ENCODE measurements around the gene SNX13. TPM values are rescaled to one million over a fixed set of nuclear protein-coding genes. Genes with fewer than 3 reads are reported as not detected.

SNX13 gene
- total and polyA plus RNA-seq, 7 donors, result 8.0 to 59.2 (median 37.5) TPM

GRCh38 chr7:17986851-17987250, 46.6 kb upstream of the SNX13 start:
- no peaks in the 10 kb centered on the region for H3K36me3 ChIP-seq (ENCODE audit: insufficient read depth in 1 of 2, low read depth in 1 of 2)
- H3K4me3 ChIP-seq, result no peak overlapping the region
- intact Hi-C loops (cut with DNase I), result no loop called here
- ATAC-seq, result no peak
- H3K9me3 ChIP-seq, result no peaks in the 10 kb centered on the region
- no peak for DNase-seq
- WGBS, 3 donors, result 10 to 29% (median 17%) methylated on average over 1 of the region's 1 CpG
- H3K27me3 ChIP-seq (ENCODE audit: insufficient read depth in 3 of 3, low read length in 2 of 3), result no peaks in the 10 kb centered on the region
- no peak for TF ChIP-seq CTCF (IDR thresholded peaks at IDR 0.05)
- no peaks in the 10 kb centered on the region for H3K4me1 ChIP-seq
- H3K27ac ChIP-seq, result no peak overlapping the region

- Histone ChIP-seq H3K9me3 (peaks cover 4% of the 10 kb centered on the region), H3K27me3 (ENCODE audit: insufficient read depth in 3 of 3, low read length in 2 of 3) (no peaks in the 10 kb centered on the region), H3K27ac (no peak overlapping the region), H3K36me3 (ENCODE audit: insufficient read depth in 1 of 2, low read depth in 1 of 2) (no peaks in the 10 kb centered on the region), H3K4me1 (no peaks in the 10 kb centered on the region), H3K4me3 (no peak overlapping the region)
- intact Hi-C loops (cut with DNase I), result no loop called here
- TF ChIP-seq CTCF (IDR thresholded peaks at IDR 0.05), result no peak
- 78 to 81% (median 80%) methylated on average over 6 of the region's 6 CpGs for WGBS, 3 donors
- DNase-seq, result no peak
- no peak for ATAC-seq
Measured at GRCh38 chr7:17985473-17986239, 45.4 kb upstream of the SNX13 start.

GRCh38 chr7:17984288-17984687, 44.0 kb upstream of the SNX13 start:
- no peak for TF ChIP-seq CTCF (IDR thresholded peaks at IDR 0.05)
- H3K36me3 ChIP-seq (ENCODE audit: insufficient read depth in 1 of 2, low read depth in 1 of 2), result no peaks in the 10 kb centered on the region
- no peak overlapping the region for H3K4me3 ChIP-seq
- H3K27ac ChIP-seq, result no peak overlapping the region
- DNase-seq, result no peak
- no peaks in the 10 kb centered on the region for H3K4me1 ChIP-seq
- no peaks in the 10 kb centered on the region for H3K27me3 ChIP-seq (ENCODE audit: insufficient read depth in 3 of 3, low read length in 2 of 3)
- ATAC-seq, result no peak
- H3K9me3 ChIP-seq, result peaks cover 4% of the 10 kb centered on the region
- WGBS, 3 donors, result 83 to 87% (median 86%) methylated on average over 1 of the region's 1 CpG
- intact Hi-C loops (cut with DNase I), result no loop called here

GRCh38 chr7:17983221-17984062, 43.1 kb upstream of the SNX13 start:
- ATAC-seq (no peak), DNase-seq (no peak)
- no peak for TF ChIP-seq CTCF (IDR thresholded peaks at IDR 0.05)
- no peaks in the 10 kb centered on the region for H3K27me3 ChIP-seq (ENCODE audit: insufficient read depth in 3 of 3, low read length in 2 of 3)
- H3K36me3 ChIP-seq (ENCODE audit: insufficient read depth in 1 of 2, low read depth in 1 of 2), result no peaks in the 10 kb centered on the region
- no peak overlapping the region for H3K27ac ChIP-seq
- no peaks in the 10 kb centered on the region for H3K4me1 ChIP-seq
- peaks cover 4% of the 10 kb centered on the region for H3K9me3 ChIP-seq
- no peak overlapping the region for H3K4me3 ChIP-seq
- intact Hi-C loops (cut with DNase I), result no loop called here
- WGBS, 3 donors, result 23 to 33% (median 23%) methylated on average over 3 of the region's 3 CpGs
